Left forelimb (tissue), 1 donor: ENCODE results near the gene GOSR1.
A peak's percentile ranks its signal among the peaks of the same experiment; 100 is the strongest.
"Not testable (repeated sequence)": the region's sequence is repeated elsewhere in the genome, so short reads cannot be mapped to it uniquely, and the experiment has no call there.

ENCODE experiments used
- DNase-seq: peaks from one replicate; pipeline ENCODE4 v3.0.0-alpha.2; 2018; ENCODE audit warnings: low spot score

GOSR1 gene

GRCh38 chr17:30545024-30545423 is 67.8 kb downstream of the GOSR1 start:
- DNase-seq = no peak

DNA sequence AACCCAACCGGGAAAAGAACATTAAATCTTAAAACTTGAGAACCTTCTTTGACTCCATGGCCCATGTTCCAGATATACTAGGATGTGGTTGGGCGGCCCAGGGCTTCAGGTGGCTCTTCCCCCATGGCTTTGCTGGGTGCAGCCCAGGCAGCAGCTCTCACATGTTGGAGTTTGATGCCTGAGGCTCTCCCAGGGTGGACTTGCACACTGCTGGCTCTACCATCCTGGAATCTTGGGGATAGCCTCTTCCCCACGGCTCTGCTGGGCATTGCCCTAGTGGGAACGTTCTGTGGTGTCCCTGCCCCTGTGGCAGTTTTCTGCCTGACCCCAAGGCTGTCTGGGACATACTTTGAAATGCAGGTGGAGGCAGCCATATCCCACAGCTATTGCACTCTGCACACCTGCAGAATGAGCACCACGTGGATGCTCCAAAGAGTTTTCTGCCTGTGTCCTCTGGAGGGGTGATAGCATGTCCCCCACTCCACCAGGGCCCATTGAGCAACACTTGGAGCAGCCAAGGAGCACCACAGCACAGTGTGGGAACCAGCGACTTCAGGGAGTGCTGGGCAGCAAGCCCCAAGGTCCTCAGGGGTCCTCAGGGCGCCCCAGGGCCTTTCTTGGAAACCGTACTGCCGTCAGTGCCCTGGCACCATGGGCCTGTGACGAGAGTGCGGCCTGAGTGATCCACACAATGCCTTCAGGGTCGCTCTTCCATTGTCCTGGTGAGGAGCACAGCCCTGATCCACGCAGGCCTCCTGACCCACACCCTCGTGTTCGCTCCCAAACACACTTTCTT is 70.8 kb downstream of the GOSR1 start:
- peak; percentile 53 for DNase-seq

- DNase-seq = not testable (repeated sequence)
Observed at GRCh38 chr17:30549181-30549580, 72.0 kb downstream of the GOSR1 start.

- no peak for DNase-seq
Observed at GRCh38 chr17:30549864-30550511, 72.8 kb downstream of the GOSR1 start.

DNA sequence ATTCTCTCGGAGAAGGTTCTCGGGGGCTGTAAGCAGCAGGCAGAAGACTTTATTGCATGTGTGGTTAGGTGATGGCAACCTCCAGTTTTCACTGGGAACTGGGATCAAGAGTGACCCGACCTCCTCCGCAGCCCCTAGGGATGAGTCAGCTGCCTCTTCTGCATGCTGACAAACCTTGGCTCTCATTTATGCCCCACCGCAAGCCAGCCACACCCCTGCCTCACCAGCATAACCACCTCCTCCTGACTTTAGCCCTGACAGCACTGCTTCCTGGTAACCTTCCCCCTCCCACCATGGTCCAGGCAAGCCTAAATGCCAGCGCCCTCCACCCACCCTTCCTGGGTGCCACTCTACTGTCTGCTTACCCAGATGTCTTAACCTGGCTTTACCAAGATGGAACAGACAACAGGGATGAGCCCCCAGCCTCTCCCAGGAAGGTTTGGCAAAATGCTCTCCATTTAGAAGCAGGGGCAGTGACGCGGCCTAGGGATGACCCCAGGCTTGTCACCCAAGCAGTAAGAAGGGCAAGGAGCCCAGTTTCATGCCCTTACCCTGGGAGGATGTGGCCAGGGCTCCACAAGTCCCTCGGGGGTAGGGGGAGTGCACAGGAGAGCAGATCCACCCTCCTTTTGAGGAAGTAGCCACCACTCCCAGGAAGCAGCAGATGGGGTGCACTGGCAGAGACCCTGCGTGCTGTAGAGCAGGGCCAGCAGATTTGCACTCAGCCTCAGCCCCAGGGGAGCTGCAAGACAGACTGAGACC is 73.5 kb downstream of the GOSR1 start:
- DNase-seq = peak; percentile 57

- not testable (repeated sequence) for DNase-seq
Observed at GRCh38 chr17:30551274-30551995, 74.2 kb downstream of the GOSR1 start.

DNA sequence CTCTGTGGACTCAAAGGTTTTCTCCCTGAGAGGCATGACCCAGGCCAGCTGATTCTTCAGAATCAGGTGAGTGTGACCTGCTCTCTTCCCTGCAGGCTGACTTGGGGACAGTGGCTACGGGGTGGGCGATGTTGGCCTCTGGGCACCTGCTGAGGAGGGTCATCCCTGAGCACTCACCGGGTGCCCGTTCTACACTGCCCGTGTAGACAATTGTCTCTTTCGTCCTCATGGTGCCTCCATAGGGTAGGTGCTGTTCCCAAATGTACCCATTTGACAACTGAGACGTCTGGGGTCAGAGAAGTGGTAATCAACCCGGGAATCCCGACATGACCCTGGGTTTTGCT is 74.8 kb downstream of the GOSR1 start:
- no peak for DNase-seq

GRCh38 chr17:30552994-30553566 is 75.9 kb downstream of the GOSR1 start:
- peak; percentile 56 for DNase-seq

DNA sequence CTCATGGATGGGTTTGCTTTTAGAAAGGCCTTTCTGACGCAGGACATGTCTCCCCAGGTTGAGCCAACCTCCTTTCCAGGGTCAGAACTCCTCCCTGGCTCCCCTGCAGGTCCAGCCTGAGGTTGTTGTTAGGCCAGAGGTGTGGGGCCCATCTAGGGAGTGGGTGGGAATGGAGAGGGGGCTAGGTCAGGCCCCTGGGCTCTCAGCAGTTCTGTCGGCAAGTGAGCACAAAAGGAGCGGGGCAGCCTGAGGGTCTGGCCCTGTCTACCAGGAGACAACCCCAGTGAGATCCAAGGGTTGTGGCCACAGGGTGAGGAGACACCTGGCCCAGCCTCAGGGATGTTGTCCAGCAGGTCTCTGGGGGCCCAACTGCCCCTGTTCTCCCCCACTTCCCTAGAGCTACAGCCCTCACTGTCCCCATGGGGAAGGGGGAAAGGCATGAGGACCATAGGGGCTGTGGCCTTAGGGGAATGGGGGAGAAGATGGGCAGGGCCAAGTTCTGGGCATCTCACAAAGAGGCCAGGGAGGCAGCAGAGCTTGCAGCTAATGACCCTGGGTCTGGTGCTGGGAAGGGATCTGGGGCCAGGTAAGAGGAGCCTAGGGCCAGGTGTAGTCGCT is 76.7 kb downstream of the GOSR1 start:
- DNase-seq = peak; percentile 36

DNA sequence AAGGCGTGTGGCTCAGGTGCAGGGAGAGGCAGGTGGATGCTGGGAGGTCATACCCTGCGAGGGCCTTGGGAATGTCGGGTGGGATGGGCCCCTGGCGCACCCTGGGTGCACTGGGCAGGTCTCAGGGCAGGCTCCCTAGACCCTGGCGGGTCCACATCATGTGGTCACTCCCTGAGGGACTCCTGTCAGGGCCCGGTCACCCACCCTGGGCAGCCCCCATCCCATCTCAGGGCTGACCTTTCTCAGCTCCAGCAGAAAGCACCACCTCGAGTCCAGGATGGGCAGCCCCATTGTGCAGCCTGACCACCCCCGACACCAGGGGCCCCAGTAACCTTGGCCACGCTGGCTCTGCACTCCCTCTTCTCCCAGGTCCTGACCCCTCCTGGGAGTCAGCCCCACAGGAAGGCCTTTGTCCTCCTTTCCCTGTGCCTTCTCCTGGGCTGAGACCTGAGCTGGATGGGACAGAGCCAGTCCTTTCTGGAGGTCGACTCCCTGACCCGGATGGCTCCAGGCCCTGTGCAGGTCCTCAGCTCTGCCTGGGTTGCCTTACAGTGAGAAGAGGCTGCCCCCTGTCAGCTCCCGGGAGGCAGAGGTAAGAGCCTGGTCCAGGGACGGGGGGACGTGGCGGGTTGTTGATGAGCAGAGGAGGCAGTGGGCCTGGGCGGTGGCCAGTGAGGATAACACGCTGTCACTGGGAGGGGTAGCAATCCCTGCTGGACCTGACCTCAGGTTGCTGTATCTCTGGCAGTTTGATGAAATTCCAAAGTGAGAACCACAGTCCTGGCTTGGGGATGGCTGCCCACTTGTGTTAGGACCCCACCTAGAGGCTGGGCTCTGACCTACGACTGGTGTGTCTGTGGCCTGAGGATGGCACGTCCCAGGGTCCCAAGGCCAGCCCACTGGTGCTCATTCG is 77.9 kb downstream of the GOSR1 start:
- peak; percentile 65 for DNase-seq

DNA sequence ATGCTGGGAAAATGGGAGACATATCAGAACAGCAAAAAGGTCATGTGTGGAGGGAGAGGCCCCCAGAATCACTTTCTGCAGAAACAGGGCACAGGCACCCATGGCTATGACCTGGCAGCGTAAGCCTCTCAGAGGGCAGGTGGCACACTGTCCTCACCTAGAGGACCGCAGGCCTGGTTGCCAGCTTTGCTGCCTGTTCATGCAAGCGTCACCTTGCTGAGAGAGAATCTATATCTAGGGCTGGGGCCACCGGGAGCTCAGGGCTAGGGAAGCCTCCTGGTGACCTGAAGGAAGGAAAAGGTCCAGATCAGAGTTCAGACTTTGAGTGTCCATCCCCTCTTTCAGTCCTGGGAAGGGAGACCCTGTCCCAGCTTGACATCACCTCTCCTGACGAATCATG is 78.7 kb downstream of the GOSR1 start:
- peak; percentile 52 for DNase-seq

DNA sequence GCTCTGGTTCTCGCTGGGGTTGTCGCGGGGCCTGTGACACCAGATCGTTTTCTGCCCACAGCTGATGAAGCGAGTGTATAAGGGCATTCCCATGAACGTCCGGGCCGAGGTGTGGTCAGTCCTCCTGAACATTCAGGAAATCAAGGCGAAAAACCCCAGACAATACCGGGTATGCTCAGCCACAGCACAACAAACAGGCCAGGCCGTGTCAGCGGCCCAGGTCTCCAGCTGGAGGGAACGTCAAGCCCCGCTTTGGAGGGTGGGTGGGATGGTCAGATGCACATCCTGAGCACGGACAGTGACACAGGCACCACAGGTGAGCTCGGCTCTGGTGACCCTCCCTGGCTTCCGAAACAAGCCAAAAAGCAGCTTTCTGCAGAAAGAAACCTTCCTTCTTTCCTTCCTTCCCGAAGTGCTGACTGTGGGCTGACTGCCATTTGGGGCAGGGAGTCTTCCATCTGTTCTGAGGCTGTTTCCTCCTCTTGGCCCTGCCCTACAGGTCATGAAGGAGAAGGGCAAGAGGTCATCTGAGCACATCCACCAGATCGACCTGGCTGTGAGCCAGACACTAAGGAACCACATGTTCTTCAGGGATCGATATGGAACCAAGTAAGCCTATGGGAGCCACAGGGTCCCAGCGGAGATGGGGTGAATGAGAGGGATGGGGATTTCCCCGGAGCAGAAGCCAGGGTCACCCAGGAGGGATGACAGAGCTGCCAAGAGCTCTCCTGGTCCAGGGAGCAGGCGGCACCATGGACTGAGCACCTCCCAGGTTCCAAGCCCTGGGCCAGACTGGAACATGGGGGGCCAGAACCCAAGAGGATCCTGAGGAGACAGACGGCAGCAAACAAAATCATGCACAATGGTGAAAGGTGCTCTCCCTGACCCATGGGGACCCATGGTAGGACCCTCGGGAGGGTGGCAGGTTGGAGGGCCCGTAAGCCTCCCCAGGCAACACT is 79.4 kb downstream of the GOSR1 start:
- no peak for DNase-seq

DNA sequence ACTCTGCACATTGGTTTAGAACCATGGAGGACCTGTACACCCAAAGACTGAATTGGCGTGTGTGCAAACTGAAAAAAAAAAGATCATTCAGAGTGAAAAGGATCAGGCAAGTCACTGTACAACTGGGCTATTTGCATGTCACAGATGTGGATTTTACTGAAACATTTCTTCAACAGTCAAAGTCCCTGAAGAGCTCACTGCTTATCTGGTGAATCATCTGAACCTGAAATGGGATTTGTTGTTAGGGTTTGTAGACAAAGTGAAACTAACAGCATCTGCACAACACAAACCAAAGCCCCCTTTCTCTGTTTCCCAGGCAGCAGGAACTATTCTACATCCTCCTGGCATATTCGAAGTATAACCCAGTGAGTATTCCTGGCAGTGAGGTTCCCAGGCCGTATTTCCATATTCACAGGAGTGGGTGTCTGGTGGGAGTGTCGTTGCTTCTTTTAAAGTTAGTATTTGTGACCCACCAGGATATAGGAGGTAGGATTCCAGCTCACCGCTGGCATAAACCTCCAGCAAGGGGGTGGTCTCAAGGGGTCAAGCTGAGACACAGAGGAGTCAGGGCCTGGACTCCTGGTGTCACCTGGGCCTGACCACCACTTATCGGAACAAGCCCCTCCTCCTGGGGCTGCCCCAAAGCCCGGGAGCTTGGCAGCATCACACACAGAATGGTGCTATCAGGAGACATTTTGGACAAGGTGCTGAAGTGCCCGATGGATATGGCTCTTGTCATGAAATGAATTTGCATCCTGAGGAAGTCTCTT is 80.9 kb downstream of the GOSR1 start:
- peak; percentile 57 for DNase-seq

DNA sequence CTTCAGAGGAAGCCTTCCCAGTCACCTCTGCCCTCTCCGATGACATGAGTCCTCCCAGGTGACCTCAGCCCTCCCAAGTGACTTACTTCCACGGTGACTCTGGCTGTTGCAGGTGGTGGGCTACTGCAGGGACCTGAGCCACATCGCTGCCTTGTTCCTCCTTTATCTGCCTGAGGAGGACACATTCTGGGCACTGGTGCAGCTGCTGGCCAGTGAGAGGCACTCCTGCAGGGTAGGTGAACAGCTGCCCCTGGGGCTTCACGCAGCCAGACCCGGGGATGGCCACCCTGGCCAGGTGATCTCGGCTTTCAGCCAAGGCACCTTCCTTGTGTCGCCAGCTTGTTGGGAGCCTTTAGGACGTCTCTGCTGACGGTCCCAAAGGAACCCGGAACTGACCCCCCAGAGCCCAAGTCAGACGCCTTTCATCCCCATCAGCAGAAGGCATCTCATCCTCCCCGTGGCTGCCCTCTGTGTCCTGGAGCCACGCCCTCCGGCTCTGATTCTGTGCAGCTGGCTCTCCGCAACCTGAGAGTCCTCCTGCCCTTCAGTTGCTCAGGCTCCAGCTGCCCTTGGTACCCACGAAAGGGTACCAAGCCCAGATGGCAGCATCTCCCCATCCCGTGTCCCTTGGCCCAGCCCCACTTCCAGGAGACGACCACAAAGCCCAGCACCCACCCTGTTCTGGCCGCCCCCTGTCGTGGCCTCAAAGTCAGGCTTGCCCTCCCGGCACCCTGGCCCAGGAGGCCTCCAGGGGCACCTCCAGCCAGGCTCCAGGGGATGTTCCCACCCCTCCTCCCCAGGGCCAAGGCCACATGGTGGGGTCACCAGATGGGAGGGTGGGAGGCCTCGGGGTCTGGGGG is 81.7 kb downstream of the GOSR1 start:
- peak; percentile 57 for DNase-seq

DNA sequence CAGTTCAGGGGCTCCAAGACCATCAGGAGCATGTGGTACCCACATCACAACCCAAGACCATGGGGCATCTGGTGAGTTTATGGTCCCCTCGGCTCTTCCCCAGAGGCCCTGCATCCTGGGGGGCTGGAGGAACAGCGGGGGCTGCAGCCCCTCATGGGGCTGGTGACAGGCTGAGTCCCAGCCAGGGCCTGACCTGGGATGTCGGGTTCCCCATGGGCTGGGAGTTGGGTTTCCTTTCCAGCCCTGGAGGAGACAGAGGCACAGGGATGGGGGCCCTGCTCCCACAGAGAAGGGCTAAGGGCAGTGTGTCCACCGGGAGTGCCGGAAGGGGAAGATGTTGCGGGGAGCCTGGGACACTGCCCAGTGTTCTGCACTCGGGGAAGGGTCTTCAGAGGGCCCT is 82.4 kb downstream of the GOSR1 start:
- DNase-seq = no peak

GRCh38 chr17:30560117-30561026 is 83.2 kb downstream of the GOSR1 start:
- DNase-seq = not testable (repeated sequence)
